Smooth muscle cell (in vitro differentiated cells): Measurements from ENCODE around the gene CLEC3B. TPM values are rescaled to one million over a fixed set of nuclear protein-coding genes. Genes with fewer than 3 reads are reported as not detected.
A peak's percentile ranks its signal among the peaks of the same experiment; 100 is the strongest.

ENCODE experiments used
- DNase-seq: peaks from one replicate; lab custom pipeline; 2025; ENCODE audit not compliant: unreplicated experiment; lab: John Stamatoyannopoulos, UW
- H2AFZ ChIP-seq: fragments of 200-600 bp; sonication (generic); 2 replicates; pipeline ENCODE4 v1.6.0; 2016; ENCODE audit warnings: antibody characterized with exemption, low read depth, mild to moderate bottlenecking
- H3F3A ChIP-seq: fragments of 200-600 bp; sonication (generic); 2 replicates; pipeline ENCODE4 v1.6.0; 2017; ENCODE audit warnings: antibody characterized with exemption, low read depth
- H3K27ac ChIP-seq: fragments of 200-600 bp; sonication (generic); 2 replicates; pipeline ENCODE4 v1.5.1; 2016; ENCODE audit warnings: low read depth, mild to moderate bottlenecking
- H3K27me3 ChIP-seq: fragments of 200-600 bp; sonication (generic); 2 replicates; pipeline ENCODE4 v1.6.1; 2016; ENCODE audit warnings: low read depth, mild to moderate bottlenecking
- H3K36me3 ChIP-seq: fragments of 200-600 bp; sonication (generic); 2 replicates; pipeline ENCODE4 v1.5.1; 2016; ENCODE audit warnings: low read depth
- H3K4me1 ChIP-seq: fragments of 200-600 bp; sonication (generic); 2 replicates; pipeline ENCODE4 v1.5.1; 2016; ENCODE audit warnings: low read depth
- H3K4me2 ChIP-seq: fragments of 200-600 bp; sonication (generic); 2 replicates; pipeline ENCODE4 v1.6.0; 2016; ENCODE audit warnings: mild to moderate bottlenecking
- H3K4me3 ChIP-seq: fragments of 200-600 bp; sonication (generic); 2 replicates; pipeline ENCODE4 v1.5.1; 2016; ENCODE audit warnings: mild to moderate bottlenecking
- H3K79me2 ChIP-seq: fragments of 200-600 bp; sonication (generic); 2 replicates; pipeline ENCODE4 v1.6.0; 2016; ENCODE audit warnings: low read depth, mild to moderate bottlenecking
- H3K9ac ChIP-seq: fragments of 200-600 bp; sonication (generic); 2 replicates; pipeline ENCODE4 v1.6.0; 2016; ENCODE audit warnings: low read depth
- H3K9me3 ChIP-seq: fragments of 200-600 bp; sonication (generic); replicated peaks from 2 replicates; pipeline ENCODE4 v1.5.1; 2016; ENCODE audit warnings: low read depth
- H4K20me1 ChIP-seq: fragments of 200-600 bp; sonication (generic); 2 replicates; pipeline ENCODE4 v1.6.0; 2016; ENCODE audit warnings: low read depth
- CTCF ChIP-seq: fragments of 200-600 bp; sonication (generic); IDR thresholded peaks from 2 replicates; pipeline ENCODE4 v1.5.1; 2017; ENCODE audit warnings: borderline replicate concordance, mild to moderate bottlenecking, antibody characterized with exemption; ENCODE audit not compliant: insufficient read depth, poor library complexity, severe bottlenecking
- WGBS: methylation state at CpG from one replicate; pipeline ENCODE4 v1.1.7; 2016; ENCODE audit warnings: low lambda C conversion rate; 5-methylcytosine and 5-hydroxymethylcytosine counted together
- polyA plus RNA-seq: library from polyadenylated mRNA; unstranded; fragments of >200 nt; fragmentation: Nextera tagmentation; extraction: Ambion mirVana; gene quantifications from 2 replicates; pipeline ENCODE4 v1.2.1, GENCODE V29; 2016
- total RNA-seq: library from RNA; depleted of rRNA; stranded (reverse); fragments of >200 nt; gene quantifications from 2 replicates; pipeline ENCODE4 v1.2.3, GENCODE V29; 2014

The CLEC3B gene
- total and polyA plus RNA-seq, 2 experiments from 2014 or later, result not detected

DNA sequence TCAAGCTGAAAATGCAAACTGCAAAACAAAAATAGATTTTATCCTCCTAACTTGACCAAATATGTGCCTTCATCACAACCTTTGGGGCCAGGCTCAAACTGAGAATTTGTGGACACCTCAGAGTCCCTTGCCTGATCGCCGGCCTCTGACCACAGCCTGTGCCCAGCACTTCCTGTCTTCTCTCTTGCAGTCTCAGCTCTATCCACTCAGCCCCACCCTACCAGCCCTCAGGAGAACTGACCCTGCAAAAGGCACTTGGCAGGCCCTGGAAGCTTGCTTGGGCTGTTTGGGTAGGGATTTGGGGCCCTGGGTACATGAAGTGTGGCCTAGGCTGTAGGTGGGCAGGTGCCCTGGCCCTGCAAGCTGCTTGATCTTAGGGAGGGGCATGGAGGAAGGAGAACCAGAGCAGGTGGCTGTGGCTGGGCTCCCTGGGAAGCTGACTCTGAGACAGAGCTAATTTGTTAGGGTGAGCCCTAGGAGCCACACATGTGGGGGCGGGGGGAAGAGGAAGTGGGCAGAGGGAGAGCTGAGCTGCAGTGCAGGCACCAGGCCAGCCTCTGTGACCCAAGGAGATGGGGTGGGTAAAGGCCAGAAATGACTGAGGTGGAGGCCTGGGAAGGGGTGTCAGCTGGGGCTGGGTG is 8.6 kb downstream of the CLEC3B start:
- 91% methylated on average over 3 of the region's 3 CpGs for WGBS
- H2AFZ ChIP-seq, result no peak overlapping the region
- no peak overlapping the region for H3K4me2 ChIP-seq

GRCh38 chr3:45035441-45036301 is 9.6 kb downstream of the CLEC3B start:
- Histone ChIP-seq H3K36me3 (no peaks in the 10 kb centered on the region), H4K20me1 (no peaks in the 10 kb centered on the region), H3F3A (no peaks in the 10 kb centered on the region), H3K27me3 (peaks cover 16% of the 10 kb centered on the region), H3K4me1 (peaks cover 2% of the 10 kb centered on the region), H3K9ac (no peak overlapping the region), H3K9me3 (no peaks in the 10 kb centered on the region), H2AFZ (peak overlapping the region; percentile 52), H3K4me2 (peak overlapping the region; percentile 89), H3K4me3 (peak overlapping the region; percentile 50), H3K27ac (no peak overlapping the region), H3K79me2 (no peaks in the 10 kb centered on the region)
- no peak for DNase-seq
- WGBS, result 29% methylated on average over 63 of the region's 64 CpGs
- no peak for TF ChIP-seq CTCF

More for the DNA sequence above, 8.6 kb downstream of the CLEC3B start:
- Histone ChIP-seq H3K9me3 (no peaks in the 10 kb centered on the region), H3F3A (no peaks in the 10 kb centered on the region), H3K4me3 (no peak overlapping the region), H3K79me2 (no peaks in the 10 kb centered on the region), H3K36me3 (no peaks in the 10 kb centered on the region), H3K27me3 (peaks cover 16% of the 10 kb centered on the region), H3K27ac (no peak overlapping the region), H3K9ac (no peak overlapping the region), H4K20me1 (no peaks in the 10 kb centered on the region), H3K4me1 (peaks cover 2% of the 10 kb centered on the region)
- TF ChIP-seq CTCF, result no peak
- DNase-seq, result no peak

GRCh38 chr3:45037720-45038455 is 11.8 kb downstream of the CLEC3B start:
- no peaks in the 10 kb centered on the region for H3K9me3 ChIP-seq
- H2AFZ ChIP-seq, result no peak overlapping the region
- H4K20me1 ChIP-seq, result no peaks in the 10 kb centered on the region
- H3K4me2 ChIP-seq, result peak overlapping the region; percentile 73
- no peaks in the 10 kb centered on the region for H3F3A ChIP-seq
- TF ChIP-seq CTCF, result peak; percentile 94
- H3K9ac ChIP-seq, result no peak overlapping the region
- peaks cover 16% of the 10 kb centered on the region for H3K27me3 ChIP-seq
- peak overlapping the region; percentile 24 for H3K4me3 ChIP-seq
- H3K36me3 ChIP-seq, result no peaks in the 10 kb centered on the region
- no peaks in the 10 kb centered on the region for H3K79me2 ChIP-seq
- H3K4me1 ChIP-seq, result peaks cover 2% of the 10 kb centered on the region
- H3K27ac ChIP-seq, result no peak overlapping the region
- peak; percentile 63 for DNase-seq
- 4% methylated on average over 11 of the region's 11 CpGs for WGBS
